PC-3 (cell line): ENCODE measurements around the gene WDR1. TPM values are rescaled to one million over a fixed set of nuclear protein-coding genes. Genes with fewer than 3 reads are reported as not detected.
A peak's percentile ranks its signal among the peaks of the same experiment; 100 is the strongest.

Experiments
- ATAC-seq: fragments of 200-7000 bp; cut with Tn5 transposase; 2 replicates; pipeline ENCODE4 v1.9.1; 2020; ENCODE audit warnings: mild to moderate bottlenecking, moderate library complexity
- BruUV-seq: library from RNA; stranded (reverse); fragments of 400-500 nt; replicated peaks from 2 replicates; lab custom pipeline; 2021; lab: Mats Ljungman, UMichigan
- CTCF ChIA-PET: fragments of 300-600 bp; sonication (Branson Sonifier 250); formaldehyde crosslinking; loops from one replicate; lab custom pipeline; 2022; ENCODE audit warnings: antibody characterized with exemption; lab: Charles Lee
- POLR2A ChIA-PET: fragments of 300-600 bp; sonication (Branson Sonifier 250); formaldehyde crosslinking; loops from one replicate; lab custom pipeline; 2022; ENCODE audit warnings: antibody characterized with exemption; ENCODE audit not compliant: unreplicated experiment; lab: Charles Lee
- DNase-seq: peaks from one replicate; pipeline ENCODE4 v3.0.0-alpha.2; 2015
- H2AFZ ChIP-seq: fragments of 300-600 bp; sonication (generic); 2 replicates; pipeline ENCODE4 v1.6.0; 2016; ENCODE audit warnings: antibody characterized with exemption, low read length
- H3F3A ChIP-seq: fragments of 300-600 bp; sonication (generic); one replicate; pipeline ENCODE4 v1.6.0; 2017; ENCODE audit warnings: antibody characterized with exemption, low read length, control low read depth, mild to moderate bottlenecking; ENCODE audit not compliant: unreplicated experiment
- H3K27ac ChIP-seq: fragments of 300-600 bp; sonication (generic); 2 replicates; pipeline ENCODE4 v1.5.1; 2016; ENCODE audit warnings: mild to moderate bottlenecking, low read length
- H3K27me3 ChIP-seq: fragments of 300-600 bp; sonication (generic); 2 replicates; pipeline ENCODE4 v1.6.1; 2016; ENCODE audit warnings: low read length, mixed read lengths
- H3K36me3 ChIP-seq: fragments of 300-600 bp; sonication (generic); 2 replicates; pipeline ENCODE4 v1.6.1; 2016; ENCODE audit warnings: low read depth, mixed run types, low read length, mixed read lengths
- H3K4me1 ChIP-seq: fragments of 300-600 bp; sonication (generic); 2 replicates; pipeline ENCODE4 v1.5.1; 2016; ENCODE audit warnings: low read length; ENCODE audit not compliant: insufficient read depth
- H3K4me2 ChIP-seq: fragments of 300-600 bp; sonication (generic); 2 replicates; pipeline ENCODE4 v1.6.0; 2016; ENCODE audit warnings: low read length
- H3K4me3 ChIP-seq: fragments of 300-600 bp; sonication (generic); 2 replicates; pipeline ENCODE4 v1.5.1; 2016; ENCODE audit warnings: mild to moderate bottlenecking, low read length, mixed read lengths
- H3K79me2 ChIP-seq: fragments of 300-600 bp; sonication (generic); 2 replicates; pipeline ENCODE4 v1.6.1; 2017; ENCODE audit warnings: low read length, mixed read lengths
- H3K9ac ChIP-seq: fragments of 300-600 bp; sonication (generic); 2 replicates; pipeline ENCODE4 v1.6.0; 2016; ENCODE audit warnings: mild to moderate bottlenecking, low read length
- H3K9me2 ChIP-seq: fragments of 300-600 bp; sonication (generic); replicated peaks from 2 replicates; pipeline ENCODE4 v1.6.1; 2016; ENCODE audit warnings: mixed run types, low read length, mixed read lengths
- H3K9me3 ChIP-seq: fragments of 300-600 bp; sonication (generic); 2 replicates; pipeline ENCODE4 v1.6.1; 2016; ENCODE audit warnings: low read length, mixed read lengths
- H4K20me1 ChIP-seq: fragments of 300-600 bp; sonication (generic); 2 replicates; pipeline ENCODE4 v1.6.1; 2016; ENCODE audit warnings: low read length, mixed read lengths
- EZH2 ChIP-seq: fragments of 300-600 bp; sonication (generic); IDR thresholded peaks from one replicate; pipeline ENCODE4 v1.6.1; 2017; ENCODE audit warnings: antibody characterized with exemption, mild to moderate bottlenecking, low read length; ENCODE audit not compliant: unreplicated experiment
- EZH2phosphoT487 ChIP-seq: fragments of 300-600 bp; sonication (generic); IDR thresholded peaks from 2 replicates; pipeline ENCODE4 v1.6.1; 2018; ENCODE audit warnings: mild to moderate bottlenecking, antibody characterized with exemption, low read length, borderline replicate concordance
- intact Hi-C: fragments of 100-400 bp; cut with micrococcal nuclease; formaldehyde crosslinking; loops from 2 replicates; pipeline ENCODE4 v1.9.0; 2023
- total RNA-seq: library from RNA; depleted of rRNA; stranded (reverse); fragments of >200 nt; gene quantifications from 2 replicates; pipeline ENCODE4 v1.2.3, GENCODE V29; 2014
- TF ChIP-seq, protein P1 (sequence below): fragments of 300-600 bp; sonication (generic); conservative IDR thresholded peaks from 2 replicates; pipeline ENCODE4 v1.5.1; 2017; ENCODE audit warnings: antibody characterized with exemption, low read depth, mild to moderate bottlenecking, low read length

The WDR1 gene
- total RNA-seq, 1 experiment from 2014 or later = 150 TPM

DNA sequence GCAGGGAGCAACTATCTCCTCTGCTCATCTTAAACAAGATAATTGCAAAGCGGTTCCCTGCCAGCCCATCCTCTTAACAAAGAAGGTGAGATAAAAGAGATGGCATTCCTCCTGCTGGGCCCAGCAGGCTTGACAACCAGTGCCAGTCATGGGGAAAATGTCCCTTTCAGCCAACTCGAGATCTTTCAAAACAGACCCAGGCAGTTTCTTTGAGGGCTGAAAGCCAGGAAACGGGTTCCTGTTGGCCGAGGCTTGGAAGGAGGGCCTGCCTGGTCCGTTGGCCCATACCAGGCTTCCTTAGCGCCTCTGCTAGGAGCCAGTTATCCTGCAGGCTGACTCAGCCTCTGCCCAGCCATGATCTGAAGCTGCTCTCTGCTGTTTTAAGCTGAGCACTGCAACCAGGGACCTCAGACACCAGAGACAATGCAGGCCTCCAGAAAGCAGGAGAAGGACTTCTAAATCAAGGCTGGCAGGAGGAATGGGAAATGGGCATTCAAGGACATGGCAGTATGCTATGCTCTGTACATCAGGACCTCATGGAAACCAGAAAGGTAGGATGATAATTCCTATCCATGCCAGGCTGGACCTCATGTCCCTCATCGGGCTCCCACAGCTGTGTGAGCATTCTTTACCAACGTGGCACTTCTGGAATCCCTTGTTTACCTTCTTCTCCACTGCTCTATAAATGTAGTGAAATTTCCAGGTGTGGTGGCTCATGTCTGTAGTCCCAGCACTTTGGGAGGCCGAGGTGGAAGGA, 52.9 kb downstream of the WDR1 start:
- H3F3A ChIP-seq = no peaks in the 10 kb centered on the region
- ChIA-PET POLR2A (no interaction called here), CTCF (no interaction called here)
- no peaks in the 10 kb centered on the region for H3K79me2 ChIP-seq
- H3K27me3 ChIP-seq = no peaks in the 10 kb centered on the region
- no peaks in the 10 kb centered on the region for H3K9me3 ChIP-seq
- H2AFZ ChIP-seq = no peak overlapping the region
- H3K4me1 ChIP-seq = peaks cover 9% of the 10 kb centered on the region
- H3K4me3 ChIP-seq = no peak overlapping the region
- H4K20me1 ChIP-seq = no peaks in the 10 kb centered on the region
- intact Hi-C loops = loop anchor here (1.0 kb wide), 1 partner anchor 44 kb away; no protein-coding TSS in a partner anchor
- DNase-seq (peak; percentile 44), ATAC-seq (peak; percentile 55)
- H3K9ac ChIP-seq = no peak overlapping the region
- no peak overlapping the region for H3K27ac ChIP-seq
- no peaks in the 10 kb centered on the region for H3K36me3 ChIP-seq
- TF ChIP-seq, protein P1, sequence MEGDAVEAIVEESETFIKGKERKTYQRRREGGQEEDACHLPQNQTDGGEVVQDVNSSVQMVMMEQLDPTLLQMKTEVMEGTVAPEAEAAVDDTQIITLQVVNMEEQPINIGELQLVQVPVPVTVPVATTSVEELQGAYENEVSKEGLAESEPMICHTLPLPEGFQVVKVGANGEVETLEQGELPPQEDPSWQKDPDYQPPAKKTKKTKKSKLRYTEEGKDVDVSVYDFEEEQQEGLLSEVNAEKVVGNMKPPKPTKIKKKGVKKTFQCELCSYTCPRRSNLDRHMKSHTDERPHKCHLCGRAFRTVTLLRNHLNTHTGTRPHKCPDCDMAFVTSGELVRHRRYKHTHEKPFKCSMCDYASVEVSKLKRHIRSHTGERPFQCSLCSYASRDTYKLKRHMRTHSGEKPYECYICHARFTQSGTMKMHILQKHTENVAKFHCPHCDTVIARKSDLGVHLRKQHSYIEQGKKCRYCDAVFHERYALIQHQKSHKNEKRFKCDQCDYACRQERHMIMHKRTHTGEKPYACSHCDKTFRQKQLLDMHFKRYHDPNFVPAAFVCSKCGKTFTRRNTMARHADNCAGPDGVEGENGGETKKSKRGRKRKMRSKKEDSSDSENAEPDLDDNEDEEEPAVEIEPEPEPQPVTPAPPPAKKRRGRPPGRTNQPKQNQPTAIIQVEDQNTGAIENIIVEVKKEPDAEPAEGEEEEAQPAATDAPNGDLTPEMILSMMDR = peak; percentile 56
- no peak for TF ChIP-seq EZH2phosphoT487
- no peak overlapping the region for H3K4me2 ChIP-seq
- no TSS peak for BruUV-seq
- H3K9me2 ChIP-seq = no peaks in the 10 kb centered on the region

- H4K20me1 ChIP-seq = no peaks in the 10 kb centered on the region
- no peak overlapping the region for H2AFZ ChIP-seq
- peak; percentile 15; the same call in 1 of the 2 replicates for ATAC-seq
- intact Hi-C loops = no loop called here
- H3K9ac ChIP-seq = no peak overlapping the region
- TF ChIP-seq EZH2 (no peak), EZH2phosphoT487 (no peak)
- TF ChIP-seq, protein P1 = no peak
- H3K9me2 ChIP-seq = no peaks in the 10 kb centered on the region
- CTCF ChIA-PET = no interaction called here
- DNase-seq = peak; percentile 67
- no peak overlapping the region for H3K4me3 ChIP-seq
- H3K79me2 ChIP-seq = no peaks in the 10 kb centered on the region
- H3K4me2 ChIP-seq = no peak overlapping the region
- H3K27ac ChIP-seq = no peak overlapping the region
- no peaks in the 10 kb centered on the region for H3K36me3 ChIP-seq
- BruUV-seq = no TSS peak
- POLR2A ChIA-PET = no interaction called here
- H3K9me3 ChIP-seq = no peaks in the 10 kb centered on the region
- no peaks in the 10 kb centered on the region for H3F3A ChIP-seq
- H3K27me3 ChIP-seq = no peaks in the 10 kb centered on the region
- H3K4me1 ChIP-seq = peaks cover 9% of the 10 kb centered on the region
Measured at GRCh38 chr4:10061650-10062415, 54.8 kb downstream of the WDR1 start.

DNA sequence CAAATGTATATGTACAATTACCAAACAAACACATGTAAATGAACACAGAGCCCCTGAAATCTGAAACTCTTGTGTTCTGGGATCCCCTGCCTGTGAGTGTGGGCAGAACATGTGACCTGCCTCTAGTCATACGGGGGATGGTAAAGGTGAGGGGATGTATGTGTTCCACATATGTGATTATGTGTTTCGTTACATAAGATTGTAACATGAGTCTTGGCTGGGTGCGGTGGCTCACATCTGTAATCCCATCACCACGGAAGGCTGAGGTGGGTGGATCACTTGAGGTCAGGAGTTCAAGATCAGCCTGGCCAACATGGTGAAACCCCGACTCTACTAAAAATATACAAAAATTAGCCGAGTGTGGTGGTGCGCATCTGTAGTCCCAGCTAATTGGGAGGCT, 58.2 kb downstream of the WDR1 start:
- H3K9me3 ChIP-seq = no peaks in the 10 kb centered on the region
- no peaks in the 10 kb centered on the region for H4K20me1 ChIP-seq
- no peak for ATAC-seq
- no peaks in the 10 kb centered on the region for H3F3A ChIP-seq
- H3K27ac ChIP-seq = no peak overlapping the region
- BruUV-seq = no TSS peak
- H3K4me3 ChIP-seq = no peak overlapping the region
- H3K79me2 ChIP-seq = no peaks in the 10 kb centered on the region
- H3K9me2 ChIP-seq = no peaks in the 10 kb centered on the region
- CTCF ChIA-PET = no interaction called here
- H3K4me2 ChIP-seq = no peak overlapping the region
- POLR2A ChIA-PET = no interaction called here
- H3K27me3 ChIP-seq = no peaks in the 10 kb centered on the region
- no peak for DNase-seq
- H3K4me1 ChIP-seq = peaks cover 9% of the 10 kb centered on the region
- no peaks in the 10 kb centered on the region for H3K36me3 ChIP-seq
- H3K9ac ChIP-seq = no peak overlapping the region
- no peak overlapping the region for H2AFZ ChIP-seq
- TF ChIP-seq EZH2 (no peak), EZH2phosphoT487 (no peak)
- TF ChIP-seq, protein P1 = no peak
- intact Hi-C loops = no loop called here
